Esophagus (tissue), 2 donors: ENCODE data around the gene STK26. TPM values are rescaled to one million over a fixed set of nuclear protein-coding genes. Genes with fewer than 3 reads are reported as not detected.
"Not testable (repeated sequence)": the region's sequence is repeated elsewhere in the genome, so short reads cannot be mapped to it uniquely, and the experiment has no call there.

ENCODE experiments used
- H3K27ac ChIP-seq, 2 donors: one replicate each; pipeline ENCODE4 v1.5.1; 2013; ENCODE audit warnings: low read depth in 2 of 2, mild to moderate bottlenecking in 2 of 2, inconsistent platforms in 1 of 2, low read length in 1 of 2, moderate library complexity in 1 of 2
- H3K27me3 ChIP-seq, 2 donors: one replicate each; pipeline ENCODE4 v1.6.1; 2013; ENCODE audit warnings: low read length in 2 of 2, control low read depth in 1 of 2, mild to moderate bottlenecking in 1 of 2; ENCODE audit not compliant: insufficient read depth in 2 of 2, control insufficient read depth in 1 of 2
- H3K36me3 ChIP-seq, 2 donors: one replicate each; pipeline ENCODE4 v1.6.1; 2013; ENCODE audit warnings: low read length in 1 of 2; ENCODE audit not compliant: control insufficient read depth in 2 of 2, insufficient read depth in 2 of 2
- H3K4me1 ChIP-seq, 2 donors: one replicate each; pipeline ENCODE4 v1.6.1; 2013; ENCODE audit warnings: low read length in 1 of 2; ENCODE audit not compliant: control insufficient read depth in 2 of 2, insufficient read depth in 2 of 2
- H3K4me3 ChIP-seq, 2 donors: one replicate each; pipeline ENCODE4 v1.5.1; 2013; ENCODE audit warnings: low read length in 2 of 2, mild to moderate bottlenecking in 2 of 2, low read depth in 1 of 2, moderate library complexity in 1 of 2
- H3K9me3 ChIP-seq, 2 donors: one replicate each; pipeline ENCODE4 v1.6.1; 2013; ENCODE audit warnings: mild to moderate bottlenecking in 2 of 2, low read depth in 1 of 2, low read length in 1 of 2, moderate library complexity in 1 of 2; ENCODE audit not compliant: control insufficient read depth in 2 of 2, insufficient read depth in 1 of 2
- WGBS, 2 donors: extraction: QIAGEN DNeasy Blood & Tissue Kit; methylation state at CpG; one replicate each; pipeline ENCODE4 v1.1.7; 2013; 5-methylcytosine and 5-hydroxymethylcytosine counted together
- polyA plus RNA-seq, 2 donors: library from polyadenylated mRNA; stranded (reverse); fragments of 200-250 nt; gene quantifications; one replicate each; pipeline ENCODE4 v1.2.3, GENCODE V29; 2013
- donor health status: healthy with polysubstance abuse.
- donor health status: Bipolar disorder and iron deficiency.

The STK26 gene
- polyA plus RNA-seq, 2 donors = 6.9 to 9.1 TPM

- H3K36me3 ChIP-seq = no peaks in the 10 kb centered on the region
- H3K27me3 ChIP-seq = no peaks in the 10 kb centered on the region
These were observed 10.1 kb downstream of the STK26 start for GRCh38 chrX:132033166-132033565.

GRCh38 chrX:132034648-132035047 lies 11.5 kb downstream of the STK26 start:
- Histone ChIP-seq H3K4me3 (no peak overlapping the region), H3K4me1 (no peaks in the 10 kb centered on the region), H3K36me3 (no peaks in the 10 kb centered on the region), H3K9me3 (no peaks in the 10 kb centered on the region), H3K27ac (no peak overlapping the region), H3K27me3 (no peaks in the 10 kb centered on the region)
- 78 to 97% methylated on average over 3 of the region's 3 CpGs for WGBS, 2 donors

More at GRCh38 chrX:132033166-132033565, 10.1 kb downstream of the STK26 start:
- 77 to 96% methylated on average over 3 of the region's 3 CpGs for WGBS, 2 donors
- Histone ChIP-seq H3K4me1 (no peaks in the 10 kb centered on the region), H3K4me3 (no peak overlapping the region), H3K9me3 (no peaks in the 10 kb centered on the region), H3K27ac (no peak overlapping the region)

GRCh38 chrX:132037479-132037993 lies 14.4 kb downstream of the STK26 start:
- Histone ChIP-seq H3K27me3 (no peaks in the 10 kb centered on the region), H3K4me1 (no peaks in the 10 kb centered on the region), H3K4me3 (no peak overlapping the region), H3K27ac (no peak overlapping the region), H3K36me3 (no peaks in the 10 kb centered on the region), H3K9me3 (no peaks in the 10 kb centered on the region)
- 53 to 67% methylated on average over 5 of the region's 5 CpGs for WGBS, 2 donors

GRCh38 chrX:132040066-132040465 lies 17.0 kb downstream of the STK26 start:
- H3K9me3 ChIP-seq = no peaks in the 10 kb centered on the region
- peaks cover 0 to 2% of the 10 kb centered on the region in 2 donors for H3K27me3 ChIP-seq
- WGBS, 2 donors = 57 to 63% methylated on average over 2 of the region's 2 CpGs
- no peaks in the 10 kb centered on the region for H3K4me1 ChIP-seq
- H3K36me3 ChIP-seq = no peaks in the 10 kb centered on the region
- no peak overlapping the region for H3K4me3 ChIP-seq
- H3K27ac ChIP-seq = no peak overlapping the region

GRCh38 chrX:132041015-132041414 lies 17.9 kb downstream of the STK26 start:
- Histone ChIP-seq H3K27me3 (peaks cover 0 to 2% of the 10 kb centered on the region in 2 donors), H3K36me3 (no peaks in the 10 kb centered on the region), H3K4me1 (no peaks in the 10 kb centered on the region), H3K9me3 (no peaks in the 10 kb centered on the region), H3K4me3 (no peak overlapping the region), H3K27ac (no peak overlapping the region)
- 74 to 81% methylated on average over 4 of the region's 4 CpGs for WGBS, 2 donors

GRCh38 chrX:132043977-132044376 lies 20.9 kb downstream of the STK26 start:
- H3K27ac ChIP-seq = no peak overlapping the region
- 71 to 97% methylated on average over 2 of the region's 2 CpGs for WGBS, 2 donors
- no peaks in the 10 kb centered on the region for H3K4me1 ChIP-seq
- no peaks in the 10 kb centered on the region for H3K9me3 ChIP-seq
- no peaks in the 10 kb centered on the region for H3K36me3 ChIP-seq
- H3K27me3 ChIP-seq = peaks cover 0 to 2% of the 10 kb centered on the region in 2 donors
- H3K4me3 ChIP-seq = no peak overlapping the region

GRCh38 chrX:132044953-132045352 lies 21.9 kb downstream of the STK26 start:
- Histone ChIP-seq H3K4me3 (no peak overlapping the region), H3K36me3 (no peaks in the 10 kb centered on the region), H3K27me3 (peaks cover 0 to 2% of the 10 kb centered on the region in 2 donors), H3K4me1 (no peaks in the 10 kb centered on the region), H3K9me3 (no peaks in the 10 kb centered on the region), H3K27ac (no peak overlapping the region)
- WGBS, 2 donors = 78 to 94% methylated on average over 4 of the region's 4 CpGs

GRCh38 chrX:132045456-132045855 lies 22.4 kb downstream of the STK26 start:
- H3K36me3 ChIP-seq = no peaks in the 10 kb centered on the region
- H3K27me3 ChIP-seq = peaks cover 0 to 2% of the 10 kb centered on the region in 2 donors
- H3K27ac ChIP-seq = no peak overlapping the region
- H3K4me3 ChIP-seq = no peak overlapping the region
- no peaks in the 10 kb centered on the region for H3K9me3 ChIP-seq
- 52 to 86% methylated on average over 2 of the region's 2 CpGs for WGBS, 2 donors
- H3K4me1 ChIP-seq = no peaks in the 10 kb centered on the region

- H3K27me3 ChIP-seq = peaks cover 0 to 2% of the 10 kb centered on the region in 2 donors
- H3K9me3 ChIP-seq = no peaks in the 10 kb centered on the region
- no peaks in the 10 kb centered on the region for H3K36me3 ChIP-seq
- no peak overlapping the region for H3K27ac ChIP-seq
- 41 to 61% methylated on average over 2 of the region's 2 CpGs for WGBS, 2 donors
- no peak overlapping the region for H3K4me3 ChIP-seq
- no peaks in the 10 kb centered on the region for H3K4me1 ChIP-seq
These were observed 23.4 kb downstream of the STK26 start for GRCh38 chrX:132046533-132046932.

- not testable (repeated sequence) for H3K27ac ChIP-seq, H3K4me3 ChIP-seq, H3K4me1 ChIP-seq, H3K27me3 ChIP-seq, H3K9me3 ChIP-seq, H3K36me3 ChIP-seq
These were observed 28.7 kb downstream of the STK26 start for GRCh38 chrX:132051778-132052177.
